Measurements from ENCODE around the gene ACBD4. TPM values are rescaled to one million over a fixed set of nuclear protein-coding genes. Genes with fewer than 3 reads are reported as not detected.

The ACBD4 gene
- total and polyA plus RNA-seq, 2 of the 4 experiments (the other 2 are of a cell fraction) = 2.3 to 5.7 TPM

DNA sequence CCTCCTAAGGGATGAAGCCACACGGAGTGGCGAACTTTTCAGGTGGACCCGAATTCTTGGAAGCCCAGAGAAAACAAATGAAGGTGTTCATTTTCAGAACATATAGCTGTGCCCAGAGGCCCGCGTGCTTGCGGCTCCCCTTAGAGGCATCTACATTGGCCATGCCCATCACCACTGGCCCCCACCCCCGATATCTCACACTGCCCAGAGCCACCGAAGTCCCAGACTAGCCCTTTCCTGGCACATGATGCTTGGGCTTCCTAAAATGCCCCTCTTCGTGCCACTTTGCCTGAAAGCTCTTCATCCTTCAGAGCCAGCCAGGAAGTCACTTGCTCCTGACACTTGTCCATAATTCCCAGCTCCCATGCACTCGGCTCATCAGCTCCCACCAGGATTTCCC lies 10.7 kb downstream of the ACBD4 start:
- ATAC-seq (ENCODE audit: low read depth) = no peak
- 97% methylated on average over 9 of the region's 10 CpGs; no CpG with 5 or more reads in 1 of the 2 experiments for WGBS, 2 experiments (ENCODE audit: extremely low coverage in 2 of 2, insufficient read length in 1 of 2)
- peak overlapping the region; percentile 66 for H3K14ac ChIP-seq (replicated peaks; ENCODE audit: low read depth, low read length)
- in situ Hi-C loops (cut with MboI; ENCODE audit: low sequenced_read_pairs) = no loop called here
- H2BK15ac ChIP-seq (ENCODE audit: low read depth, low read length) = 0 out of 3 replicates have a peak overlapping the region, but pooled peaks have one; percentile 52
- peak overlapping the region; percentile 74 for H4K91ac ChIP-seq (ENCODE audit: insufficient read depth, low read depth, low read length)
- H3K4ac ChIP-seq (ENCODE audit: low read depth, low read length) = peak overlapping the region; percentile 99
- intact Hi-C loops (cut with micrococcal nuclease) = no loop called here
- peak overlapping the region; percentile 77 to 96; a peak in 3 of 4 replicates for H4K8ac ChIP-seq (ENCODE audit: low read depth in 2 of 2, low read length in 2 of 2)
- peak overlapping the region; percentile 10; the same call in 1 of the 2 replicates for H3K27ac ChIP-seq (ENCODE audit: insufficient read depth, low read length)
- peaks cover 28% of the 10 kb centered on the region for H4K20me1 ChIP-seq (ENCODE audit: insufficient read depth, low read length)
- peak overlapping the region; percentile 96 for H4K5ac ChIP-seq (ENCODE audit: low read depth, low read length)
- H3K56ac ChIP-seq (ENCODE audit: extremely low read depth, insufficient read depth, low read length) = no peak overlapping the region; the same call in 1 of the 2 replicates
- peaks cover 14% of the 10 kb centered on the region for H3K9me1 ChIP-seq (ENCODE audit: insufficient read depth, low read length)
- no peak overlapping the region for H3K4me3 ChIP-seq (ENCODE audit: insufficient read depth, low read depth, low read length)
- H2AK9ac ChIP-seq (replicated peaks; ENCODE audit: low read depth, low read length, poor library complexity) = peak overlapping the region; percentile 81
- ChIA-PET CTCF (interaction anchor here (0.6 to 2.1 kb wide), 3 partner anchors 11 to 69 kb away, joined by 4 to 10 read pairs (median 5); partner anchors contain the start of gene ACBD4), POLR2A (ENCODE audit: unreplicated experiment) (no interaction called here)
- H3K79me1 ChIP-seq (ENCODE audit: low read depth in 1 of 2, low read length in 2 of 2) = peaks cover under 1 to 38% of the 10 kb centered on the region in 2 experiments; a peak in 2 of 4 replicates
- peak overlapping the region; percentile 93 for H2BK5ac ChIP-seq (ENCODE audit: low read depth, low read length, poor library complexity, severe bottlenecking)
- peak overlapping the region; percentile 61 for H2AK5ac ChIP-seq (ENCODE audit: low read depth, low read length)
- peak overlapping the region; percentile 65; the same call in 1 of the 2 replicates for H2BK120ac ChIP-seq (ENCODE audit: low read depth, low read length)
- no peak overlapping the region; the same call in 1 of the 2 replicates for H3K23ac ChIP-seq (ENCODE audit: low read depth, low read length)
- H3K4me2 ChIP-seq (ENCODE audit: low read depth, low read length) = no peak overlapping the region
- no peaks in the 10 kb centered on the region for H3K9me3 ChIP-seq (ENCODE audit: control insufficient read depth, insufficient read depth, low read length)
- dilution Hi-C loops (cut with HindIII; ENCODE audit: low sequenced_read_pairs, unreplicated experiment) = no loop called here
- no peak overlapping the region for H2AFZ ChIP-seq (replicated peaks; ENCODE audit: low read length, poor library complexity)
- BruUV-seq (replicated peaks) = no TSS peak
- 0 out of 2 replicates have a peak, but pooled peaks cover 2% of the 10 kb centered on the region for H3K36me3 ChIP-seq (ENCODE audit: control insufficient read depth, insufficient read depth, low read length)
- no peak for TF ChIP-seq CEBPB (IDR thresholded peaks at IDR 0.05; ENCODE audit: low read depth, low read length)
- TF ChIP-seq RAD21 (IDR thresholded peaks at IDR 0.05; ENCODE audit: low read length) = no peak
- TF ChIP-seq SMC3 (IDR thresholded peaks at IDR 0.05; ENCODE audit: low read depth, low read length) = no peak
- TF ChIP-seq, protein P1, sequence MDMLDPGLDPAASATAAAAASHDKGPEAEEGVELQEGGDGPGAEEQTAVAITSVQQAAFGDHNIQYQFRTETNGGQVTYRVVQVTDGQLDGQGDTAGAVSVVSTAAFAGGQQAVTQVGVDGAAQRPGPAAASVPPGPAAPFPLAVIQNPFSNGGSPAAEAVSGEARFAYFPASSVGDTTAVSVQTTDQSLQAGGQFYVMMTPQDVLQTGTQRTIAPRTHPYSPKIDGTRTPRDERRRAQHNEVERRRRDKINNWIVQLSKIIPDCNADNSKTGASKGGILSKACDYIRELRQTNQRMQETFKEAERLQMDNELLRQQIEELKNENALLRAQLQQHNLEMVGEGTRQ (IDR thresholded peaks at IDR 0.05; ENCODE audit: low read depth, low read length) = no peak
- TF ChIP-seq CHD1 (IDR thresholded peaks at IDR 0.05; ENCODE audit: low read depth, low read length) = no peak
- no peak for TF ChIP-seq RCOR1 (IDR thresholded peaks at IDR 0.05; ENCODE audit: insufficient replicate concordance, low read length)
- TF ChIP-seq, protein P2, sequence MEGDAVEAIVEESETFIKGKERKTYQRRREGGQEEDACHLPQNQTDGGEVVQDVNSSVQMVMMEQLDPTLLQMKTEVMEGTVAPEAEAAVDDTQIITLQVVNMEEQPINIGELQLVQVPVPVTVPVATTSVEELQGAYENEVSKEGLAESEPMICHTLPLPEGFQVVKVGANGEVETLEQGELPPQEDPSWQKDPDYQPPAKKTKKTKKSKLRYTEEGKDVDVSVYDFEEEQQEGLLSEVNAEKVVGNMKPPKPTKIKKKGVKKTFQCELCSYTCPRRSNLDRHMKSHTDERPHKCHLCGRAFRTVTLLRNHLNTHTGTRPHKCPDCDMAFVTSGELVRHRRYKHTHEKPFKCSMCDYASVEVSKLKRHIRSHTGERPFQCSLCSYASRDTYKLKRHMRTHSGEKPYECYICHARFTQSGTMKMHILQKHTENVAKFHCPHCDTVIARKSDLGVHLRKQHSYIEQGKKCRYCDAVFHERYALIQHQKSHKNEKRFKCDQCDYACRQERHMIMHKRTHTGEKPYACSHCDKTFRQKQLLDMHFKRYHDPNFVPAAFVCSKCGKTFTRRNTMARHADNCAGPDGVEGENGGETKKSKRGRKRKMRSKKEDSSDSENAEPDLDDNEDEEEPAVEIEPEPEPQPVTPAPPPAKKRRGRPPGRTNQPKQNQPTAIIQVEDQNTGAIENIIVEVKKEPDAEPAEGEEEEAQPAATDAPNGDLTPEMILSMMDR (conservative IDR thresholded peaks at IDR 0.05; ENCODE audit: low read depth, low read length) = no peak
- TF ChIP-seq, protein P3, sequence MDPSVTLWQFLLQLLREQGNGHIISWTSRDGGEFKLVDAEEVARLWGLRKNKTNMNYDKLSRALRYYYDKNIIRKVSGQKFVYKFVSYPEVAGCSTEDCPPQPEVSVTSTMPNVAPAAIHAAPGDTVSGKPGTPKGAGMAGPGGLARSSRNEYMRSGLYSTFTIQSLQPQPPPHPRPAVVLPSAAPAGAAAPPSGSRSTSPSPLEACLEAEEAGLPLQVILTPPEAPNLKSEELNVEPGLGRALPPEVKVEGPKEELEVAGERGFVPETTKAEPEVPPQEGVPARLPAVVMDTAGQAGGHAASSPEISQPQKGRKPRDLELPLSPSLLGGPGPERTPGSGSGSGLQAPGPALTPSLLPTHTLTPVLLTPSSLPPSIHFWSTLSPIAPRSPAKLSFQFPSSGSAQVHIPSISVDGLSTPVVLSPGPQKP (IDR thresholded peaks at IDR 0.05; ENCODE audit: borderline replicate concordance, low read depth, low read length) = no peak
- TF ChIP-seq NFE2L2 (IDR thresholded peaks at IDR 0.05; ENCODE audit: low read depth, low read length) = no peak
- no peak for TF ChIP-seq FOS (IDR thresholded peaks at IDR 0.05; ENCODE audit: low read depth, low read length)
- TF ChIP-seq POLR2A (IDR thresholded peaks at IDR 0.05; ENCODE audit: low read depth, low read length) = no peak
- TF ChIP-seq MAFK (IDR thresholded peaks at IDR 0.05; ENCODE audit: low read depth, low read length) = no peak
- TF ChIP-seq MAZ (IDR thresholded peaks at IDR 0.05; ENCODE audit: borderline replicate concordance, low read depth, low read length) = no peak
- TF ChIP-seq MXI1 (IDR thresholded peaks at IDR 0.05; ENCODE audit: borderline replicate concordance, low read depth, low read length) = no peak
- no peak for TF ChIP-seq RFX5 (IDR thresholded peaks at IDR 0.05; ENCODE audit: low read depth, low read length)
- no peak for TF ChIP-seq BHLHE40 (IDR thresholded peaks at IDR 0.05; ENCODE audit: low read depth, low read length)
- H3K27me3 ChIP-seq (ENCODE audit: control insufficient read depth, insufficient read depth, low read length) = no peaks in the 10 kb centered on the region
- H3K18ac ChIP-seq (ENCODE audit: low read depth, low read length) = peak overlapping the region; percentile 26; the same call in 1 of the 2 replicates
- no peak overlapping the region for H3K9ac ChIP-seq (ENCODE audit: low read depth, low read length)
- no peak for DNase-seq
- H2BK20ac ChIP-seq (ENCODE audit: low read depth, low read length) = peak overlapping the region; percentile 26; the same call in 1 of the 2 replicates
- H3K4me1 ChIP-seq (ENCODE audit: control insufficient read depth, insufficient read depth, low read length) = peaks cover 14% of the 10 kb centered on the region

Data from IMR-90 (cell line).